Erythroblast (primary cell): ENCODE measurements around the gene IL1F10.

Experiments used
- DNase-seq, 2 experiments: peaks; one replicate each; lab custom pipeline; 2025; lab: John Stamatoyannopoulos, UW
- GATA1 ChIP-seq: IDR thresholded peaks from 2 replicates; pipeline ENCODE4 v1.6.1; 2011; ENCODE audit warnings: low read depth, mild to moderate bottlenecking, control low read depth, low read length, moderate library complexity
- POLR2A ChIP-seq: IDR thresholded peaks from 2 replicates; pipeline ENCODE4 v1.6.1; 2011; ENCODE audit warnings: mild to moderate bottlenecking, low read length

Gene IL1F10

GRCh38 chr2:113098041-113098440, 30.3 kb downstream of the IL1F10 start:
- no peak for DNase-seq
- TF ChIP-seq GATA1: no peak
- no peak for TF ChIP-seq POLR2A

DNA sequence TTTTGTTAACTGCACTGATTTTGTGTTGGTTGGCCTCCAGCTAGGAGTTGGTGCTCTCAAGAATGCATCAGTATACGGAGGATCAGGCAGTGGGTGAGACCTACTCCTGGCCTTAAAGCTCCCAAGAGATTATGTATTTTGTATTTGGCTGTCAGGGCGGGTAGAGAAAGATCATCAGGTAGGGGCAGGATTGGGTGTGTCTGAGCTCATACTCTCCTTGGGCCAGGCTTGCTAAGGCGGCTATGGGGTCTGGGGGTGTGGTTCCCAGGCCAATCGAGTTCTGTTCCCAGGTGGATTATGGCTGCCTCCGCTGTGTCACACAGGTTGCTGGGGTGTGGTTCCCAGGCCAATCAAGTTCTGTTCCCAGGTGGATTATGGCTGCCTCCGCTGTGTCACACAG, 30.8 kb downstream of the IL1F10 start:
- no peak for DNase-seq
- TF ChIP-seq GATA1: no peak
- TF ChIP-seq POLR2A: no peak

DNA sequence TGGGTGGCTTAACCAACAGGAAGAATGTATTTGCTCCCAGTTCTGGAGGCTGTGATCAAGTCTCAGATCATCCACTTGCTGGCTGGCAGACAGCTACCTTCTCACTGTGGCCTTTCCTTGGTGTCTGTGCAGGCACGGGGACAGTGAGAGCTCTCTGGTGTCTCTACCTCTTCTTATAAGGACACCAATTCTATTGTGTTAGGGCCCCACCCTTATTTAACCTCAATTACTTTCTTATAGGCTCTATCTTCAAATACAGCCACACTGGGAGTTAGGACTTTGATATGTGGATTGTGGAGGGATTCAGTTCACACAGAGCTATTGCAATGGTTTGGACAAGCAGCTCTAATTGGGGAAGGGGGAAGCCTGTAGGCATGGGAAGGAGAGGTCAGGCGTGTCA, 34.4 kb downstream of the IL1F10 start:
- DNase-seq: no peak
- no peak for TF ChIP-seq GATA1
- TF ChIP-seq POLR2A: no peak

DNA sequence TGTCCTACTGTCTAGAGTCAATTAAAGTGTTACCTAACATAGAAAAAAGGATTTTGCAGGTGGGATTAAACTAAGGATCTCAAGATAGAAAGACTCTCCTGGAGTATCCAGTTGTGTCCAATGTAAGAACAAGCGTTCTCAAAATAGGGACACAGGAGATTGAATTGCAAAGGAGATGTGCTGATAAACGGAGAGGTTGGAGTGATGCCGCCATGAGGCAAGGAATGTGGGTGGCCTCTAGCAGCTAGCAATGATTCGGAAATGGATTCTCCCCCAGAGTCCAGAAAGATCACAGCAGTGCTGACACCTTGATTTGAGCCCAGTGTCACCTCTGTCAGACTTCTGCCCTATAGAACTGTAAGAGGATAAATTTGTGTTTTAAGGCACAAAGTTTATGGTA, 35.5 kb downstream of the IL1F10 start:
- TF ChIP-seq POLR2A (no peak), GATA1 (no peak)
- no peak for DNase-seq

DNA sequence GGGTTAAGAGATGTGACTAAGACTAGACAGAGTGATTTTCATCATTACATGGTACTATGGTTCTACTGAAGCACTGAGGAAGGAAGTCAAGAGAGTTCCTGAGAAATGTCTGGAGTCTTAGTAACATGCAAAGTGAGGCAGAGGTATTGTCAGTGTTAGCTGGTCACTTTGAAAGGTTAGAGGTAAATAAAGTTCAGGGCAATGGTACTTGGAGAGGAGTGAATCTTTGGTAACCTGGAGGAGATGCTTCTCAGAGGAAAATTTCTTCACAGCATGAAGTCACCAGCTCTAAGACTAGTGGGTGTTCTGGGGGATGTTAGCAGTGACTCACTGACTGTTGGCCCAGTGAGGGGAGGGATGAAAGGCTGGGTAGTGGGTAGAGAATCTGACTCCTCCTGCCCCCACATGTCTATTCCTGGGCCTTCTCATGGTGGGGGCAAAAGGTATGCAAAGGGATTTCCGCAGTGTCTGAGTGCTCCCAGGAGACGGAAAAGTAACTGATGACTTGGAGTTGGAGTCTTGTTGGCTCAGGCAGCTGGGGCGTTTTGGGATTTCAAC, 36.4 kb downstream of the IL1F10 start:
- DNase-seq: peak in 1 of 2 experiments; percentile 23
- no peak for TF ChIP-seq GATA1
- TF ChIP-seq POLR2A: no peak

- TF ChIP-seq POLR2A: no peak
- TF ChIP-seq GATA1: no peak
- peak; percentile 8 to 48 for DNase-seq
Measured at GRCh38 chr2:113105047-113105785, 37.4 kb downstream of the IL1F10 start.

GRCh38 chr2:113111121-113111520, 43.4 kb downstream of the IL1F10 start:
- DNase-seq: no peak

DNA sequence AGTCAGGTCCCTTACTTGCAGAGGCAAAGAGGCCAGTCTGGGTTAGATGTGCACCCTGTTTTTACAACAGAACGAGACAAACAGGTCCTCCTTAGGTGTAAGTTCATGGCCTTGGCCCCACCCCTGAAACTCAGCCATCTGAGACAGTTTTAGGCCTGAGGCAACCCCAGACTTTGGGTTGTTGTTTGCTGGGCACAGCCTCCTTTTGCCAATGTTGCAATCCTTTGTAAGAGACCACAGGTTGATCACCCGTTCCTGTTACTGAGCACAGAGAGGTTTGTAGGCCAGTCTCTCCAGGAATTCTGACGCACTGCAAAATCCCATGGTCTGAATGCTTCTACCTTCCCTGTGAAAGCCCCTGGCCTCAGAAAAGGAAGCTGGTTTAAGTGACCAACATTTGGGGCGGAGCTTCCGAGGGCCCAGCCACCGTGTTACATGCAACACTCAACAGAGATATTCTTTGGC, 44.1 kb downstream of the IL1F10 start:
- TF ChIP-seq GATA1: no peak
- TF ChIP-seq POLR2A: no peak
- peak in 1 of 2 experiments; percentile 25 for DNase-seq

More at GRCh38 chr2:113111121-113111520, 43.4 kb downstream of the IL1F10 start:
- TF ChIP-seq GATA1 (no peak), POLR2A (no peak)

GRCh38 chr2:113112441-113112840, 44.7 kb downstream of the IL1F10 start:
- TF ChIP-seq POLR2A (no peak), GATA1 (no peak)
- no peak for DNase-seq

DNA sequence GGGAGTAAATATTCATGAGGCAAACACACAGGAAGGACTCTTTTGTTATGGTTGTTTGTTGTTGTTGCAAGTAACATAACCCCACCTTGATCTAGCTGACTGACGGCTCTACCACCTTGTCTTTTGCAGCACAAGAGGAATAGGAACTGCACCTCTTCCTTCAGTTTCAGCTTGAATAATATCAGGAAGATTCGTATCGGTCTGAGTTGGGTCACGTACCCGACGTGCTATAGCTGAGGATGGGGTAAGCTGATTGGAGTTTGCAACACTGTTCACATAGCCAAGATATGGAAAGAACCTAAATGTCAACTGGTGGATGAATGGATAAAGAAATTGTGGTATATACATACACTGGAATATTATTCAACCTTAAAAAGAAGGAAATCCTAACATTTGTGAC, 45.1 kb downstream of the IL1F10 start:
- DNase-seq: no peak
- TF ChIP-seq POLR2A (no peak), GATA1 (no peak)

GRCh38 chr2:113113807-113114206, 46.0 kb downstream of the IL1F10 start:
- TF ChIP-seq GATA1: no peak
- TF ChIP-seq POLR2A: no peak
- DNase-seq: no peak

- DNase-seq: no peak
- TF ChIP-seq GATA1: no peak
- TF ChIP-seq POLR2A: no peak
Measured at GRCh38 chr2:113114224-113114945, 46.6 kb downstream of the IL1F10 start.

- DNase-seq: no peak
- no peak for TF ChIP-seq GATA1
- TF ChIP-seq POLR2A: no peak
Measured at GRCh38 chr2:113114996-113115395, 47.2 kb downstream of the IL1F10 start.

- DNase-seq: peak; percentile 25 to 37
Measured at GRCh38 chr2:113116100-113116958, 48.6 kb downstream of the IL1F10 start.

More at GRCh38 chr2:113116100-113116958, 48.6 kb downstream of the IL1F10 start:
- TF ChIP-seq GATA1: no peak
- no peak for TF ChIP-seq POLR2A
